HepG2 (cell line): ENCODE measurements around the gene TBC1D22A. TPM values are rescaled to one million over a fixed set of nuclear protein-coding genes. Genes with fewer than 3 reads are reported as not detected.

Experiments used
- AGO2 ChIP-seq: fragments of 200-400 bp; formaldehyde crosslinking; optimal IDR thresholded peaks from 2 replicates; pipeline ENCODE3; 2017; ENCODE audit warnings: mild to moderate bottlenecking, low read depth, low read length, moderate library complexity
- HNF4A ChIP-seq: sonication (generic); formaldehyde crosslinking; IDR thresholded peaks from 2 replicates; pipeline ENCODE4 v1.4.0; 2020; ENCODE audit warnings: missing genetic modification reagents
- ISL2 ChIP-seq: sonication (generic); formaldehyde crosslinking; IDR thresholded peaks from 2 replicates; pipeline ENCODE4 v1.5.0; 2020; ENCODE audit warnings: missing genetic modification reagents
- KAT8 ChIP-seq: IDR thresholded peaks from 2 replicates; pipeline ENCODE4 v1.6.1; 2016; ENCODE audit warnings: missing genetic modification reagents, missing compliant biosample characterization
- MLLT10 ChIP-seq: sonication (generic); formaldehyde crosslinking; IDR thresholded peaks from 2 replicates; pipeline ENCODE4 v1.4.0; 2020; ENCODE audit warnings: missing genetic modification reagents
- MXI1 ChIP-seq: IDR thresholded peaks from 3 replicates; pipeline ENCODE4 v1.6.1; 2012; ENCODE audit warnings: low read depth, low read length, inconsistent platforms, borderline replicate concordance
- NFE2L2 ChIP-seq: fragments of 150-350 bp; IDR thresholded peaks from 2 replicates; pipeline ENCODE4 v1.6.1; 2014; ENCODE audit warnings: low read length
- ONECUT2 ChIP-seq: sonication (generic); formaldehyde crosslinking; IDR thresholded peaks from 2 replicates; pipeline ENCODE4 v1.4.0; 2020; ENCODE audit warnings: missing genetic modification reagents
- POLR2AphosphoS5 ChIP-seq: IDR thresholded peaks from 2 replicates; pipeline ENCODE4 v1.6.1; 2012; ENCODE audit warnings: low read depth, low read length
- RBM22 ChIP-seq: fragments of 200-400 bp; formaldehyde crosslinking; optimal IDR thresholded peaks from 2 replicates; pipeline ENCODE3; 2017; ENCODE audit warnings: mild to moderate bottlenecking, low read length, moderate library complexity
- RFX1 ChIP-seq: fragments of 450-650 bp; IDR thresholded peaks from 2 replicates; pipeline ENCODE4 v1.6.1; 2017
- SIX4 ChIP-seq: sonication (generic); formaldehyde crosslinking; IDR thresholded peaks from 2 replicates; pipeline ENCODE4 v1.4.0; 2020; ENCODE audit warnings: missing genetic modification reagents
- TRAFD1 ChIP-seq: sonication (generic); formaldehyde crosslinking; IDR thresholded peaks from 2 replicates; pipeline ENCODE4 v1.5.1; 2020; ENCODE audit warnings: missing genetic modification reagents, mild to moderate bottlenecking, borderline replicate concordance
- polyA plus RNA-seq, 8 experiments: library from polyadenylated mRNA; depleted of rRNA in 3 of 8; stranded (reverse) in 7 of 8; unstranded in 1 of 8; fragments of >200 nt; fragmentation: Illumina TruSeq in 4 of 8; extraction: Trizol in 4 of 8; gene quantifications; 2 replicates each; pipeline versions ENCODE4 v1.2.1 to v1.2.3, GENCODE V29; 2011 to 2016; ENCODE audit warnings: low read depth in 4 of 8, missing spikeins in 1 of 8, mixed read lengths in 1 of 8; ENCODE audit not compliant: insufficient read depth in 1 of 8
- total RNA-seq, 5 experiments: library from RNA; depleted of rRNA; stranded (reverse); fragments of >200 nt; fragmentation: Illumina TruSeq; extraction: Trizol; gene quantifications; 2 replicates each; pipeline ENCODE4 v1.2.3, GENCODE V29; 2016; ENCODE audit warnings: low read depth in 1 of 5
- TF ChIP-seq, protein P1 (sequence below): sonication (generic); formaldehyde crosslinking; IDR thresholded peaks from 2 replicates; pipeline ENCODE4 v1.4.0; 2020; ENCODE audit warnings: mild to moderate bottlenecking, missing genetic modification reagents
- TF ChIP-seq, protein P2 (sequence below): sonication (generic); formaldehyde crosslinking; IDR thresholded peaks from 2 replicates; pipeline ENCODE4 v1.4.0; 2020; ENCODE audit warnings: mild to moderate bottlenecking, missing genetic modification reagents

TBC1D22A gene
- total and polyA plus RNA-seq, 2 of the 13 experiments (the other 11 are each of a cell fraction or from before 2014, with no cell fraction given): 17.3 to 18.0 TPM

- TF ChIP-seq RBM22 (no peak), KAT8 (CRISPR knock-in tag) (no peak), POLR2AphosphoS5 (no peak), HNF4A (CRISPR knock-in tag) (peak; percentile 49), ONECUT2 (no peak), MXI1 (0 out of 3 replicates have a peak, but pooled peaks have one; percentile 37), TRAFD1 (CRISPR knock-in tag) (no peak), NFE2L2 (no peak), RFX1 (no peak), AGO2 (peak; percentile 37), SIX4 (no peak), ISL2 (CRISPR knock-in tag) (no peak), MLLT10 (CRISPR knock-in tag) (no peak)
- TF ChIP-seq, protein P1, sequence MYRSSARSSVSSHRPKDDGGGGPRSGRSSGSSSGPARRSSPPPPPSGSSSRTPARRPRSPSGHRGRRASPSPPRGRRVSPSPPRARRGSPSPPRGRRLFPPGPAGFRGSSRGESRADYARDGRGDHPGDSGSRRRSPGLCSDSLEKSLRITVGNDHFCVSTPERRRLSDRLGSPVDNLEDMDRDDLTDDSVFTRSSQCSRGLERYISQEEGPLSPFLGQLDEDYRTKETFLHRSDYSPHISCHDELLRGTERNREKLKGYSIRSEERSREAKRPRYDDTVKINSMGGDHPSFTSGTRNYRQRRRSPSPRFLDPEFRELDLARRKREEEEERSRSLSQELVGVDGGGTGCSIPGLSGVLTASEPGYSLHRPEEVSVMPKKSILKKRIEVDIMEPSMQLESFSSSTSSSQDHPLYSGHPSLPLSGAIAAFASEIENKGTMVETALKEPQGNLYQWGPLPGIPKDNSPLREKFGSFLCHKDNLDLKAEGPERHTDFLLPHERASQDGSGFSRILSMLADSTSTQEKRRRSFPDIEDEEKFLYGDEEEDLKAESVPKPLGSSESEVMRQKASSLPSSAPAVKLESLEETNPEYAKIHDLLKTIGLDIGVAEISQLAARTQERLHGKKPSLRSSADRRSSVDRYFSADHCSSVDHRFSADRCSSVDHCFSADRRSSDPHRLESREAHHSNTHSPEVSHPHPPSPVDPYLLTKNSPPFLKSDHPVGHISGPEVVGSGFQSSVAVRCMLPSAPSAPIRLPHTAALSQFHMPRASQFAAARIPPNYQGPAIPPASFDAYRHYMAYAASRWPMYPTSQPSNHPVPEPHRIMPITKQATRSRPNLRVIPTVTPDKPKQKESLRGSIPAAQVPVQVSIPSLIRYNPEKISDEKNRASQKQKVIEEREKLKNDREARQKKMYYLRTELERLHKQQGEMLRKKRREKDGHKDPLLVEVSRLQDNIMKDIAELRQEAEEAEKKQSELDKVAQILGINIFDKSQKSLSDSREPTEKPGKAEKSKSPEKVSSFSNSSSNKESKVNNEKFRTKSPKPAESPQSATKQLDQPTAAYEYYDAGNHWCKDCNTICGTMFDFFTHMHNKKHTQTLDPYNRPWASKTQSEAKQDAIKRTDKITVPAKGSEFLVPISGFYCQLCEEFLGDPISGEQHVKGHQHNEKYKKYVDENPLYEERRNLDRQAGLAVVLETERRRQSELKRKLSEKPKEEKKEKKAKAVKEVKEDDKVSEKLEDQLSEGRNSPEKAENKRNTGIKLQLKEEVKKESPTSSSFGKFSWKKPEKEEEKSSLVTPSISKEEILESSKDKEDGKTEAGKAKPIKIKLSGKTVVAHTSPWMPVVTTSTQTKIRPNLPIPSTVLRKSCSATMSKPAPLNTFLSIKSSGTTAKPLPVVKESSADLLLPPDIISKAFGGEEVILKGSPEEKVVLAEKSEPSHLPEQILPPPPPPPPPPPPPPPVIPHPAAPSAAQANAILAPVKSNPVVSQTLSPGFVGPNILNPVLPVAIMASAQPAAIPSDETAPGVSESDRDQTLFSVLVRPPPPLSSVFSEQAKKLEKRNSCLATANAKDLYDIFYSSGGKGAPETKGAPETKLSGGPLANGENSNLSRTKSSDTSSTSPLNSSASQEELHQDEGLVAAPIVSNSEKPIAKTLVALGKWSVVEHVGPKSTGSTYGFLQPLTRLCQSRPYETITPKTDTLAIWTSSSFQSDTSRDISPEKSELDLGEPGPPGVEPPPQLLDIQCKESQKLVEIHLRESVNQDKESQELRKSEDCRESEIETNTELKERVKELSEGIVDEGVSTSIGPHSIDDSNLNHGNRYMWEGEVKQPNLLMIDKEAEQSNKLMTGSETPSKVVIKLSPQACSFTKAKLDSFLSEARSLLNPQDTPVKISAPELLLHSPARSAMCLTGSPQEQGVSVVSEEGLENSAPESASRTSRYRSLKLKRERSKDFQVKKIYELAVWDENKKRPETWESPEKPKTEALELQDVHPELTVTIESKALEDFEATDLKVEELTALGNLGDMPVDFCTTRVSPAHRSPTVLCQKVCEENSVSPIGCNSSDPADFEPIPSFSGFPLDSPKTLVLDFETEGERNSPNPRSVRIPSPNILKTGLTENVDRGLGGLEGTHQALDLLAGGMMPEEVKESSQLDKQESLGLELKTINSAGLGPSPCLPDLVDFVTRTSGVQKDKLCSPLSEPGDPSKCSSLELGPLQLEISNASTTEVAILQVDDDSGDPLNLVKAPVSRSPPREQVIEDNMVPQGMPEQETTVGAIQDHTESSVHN (CRISPR knock-in tag): no peak
- TF ChIP-seq, protein P2, sequence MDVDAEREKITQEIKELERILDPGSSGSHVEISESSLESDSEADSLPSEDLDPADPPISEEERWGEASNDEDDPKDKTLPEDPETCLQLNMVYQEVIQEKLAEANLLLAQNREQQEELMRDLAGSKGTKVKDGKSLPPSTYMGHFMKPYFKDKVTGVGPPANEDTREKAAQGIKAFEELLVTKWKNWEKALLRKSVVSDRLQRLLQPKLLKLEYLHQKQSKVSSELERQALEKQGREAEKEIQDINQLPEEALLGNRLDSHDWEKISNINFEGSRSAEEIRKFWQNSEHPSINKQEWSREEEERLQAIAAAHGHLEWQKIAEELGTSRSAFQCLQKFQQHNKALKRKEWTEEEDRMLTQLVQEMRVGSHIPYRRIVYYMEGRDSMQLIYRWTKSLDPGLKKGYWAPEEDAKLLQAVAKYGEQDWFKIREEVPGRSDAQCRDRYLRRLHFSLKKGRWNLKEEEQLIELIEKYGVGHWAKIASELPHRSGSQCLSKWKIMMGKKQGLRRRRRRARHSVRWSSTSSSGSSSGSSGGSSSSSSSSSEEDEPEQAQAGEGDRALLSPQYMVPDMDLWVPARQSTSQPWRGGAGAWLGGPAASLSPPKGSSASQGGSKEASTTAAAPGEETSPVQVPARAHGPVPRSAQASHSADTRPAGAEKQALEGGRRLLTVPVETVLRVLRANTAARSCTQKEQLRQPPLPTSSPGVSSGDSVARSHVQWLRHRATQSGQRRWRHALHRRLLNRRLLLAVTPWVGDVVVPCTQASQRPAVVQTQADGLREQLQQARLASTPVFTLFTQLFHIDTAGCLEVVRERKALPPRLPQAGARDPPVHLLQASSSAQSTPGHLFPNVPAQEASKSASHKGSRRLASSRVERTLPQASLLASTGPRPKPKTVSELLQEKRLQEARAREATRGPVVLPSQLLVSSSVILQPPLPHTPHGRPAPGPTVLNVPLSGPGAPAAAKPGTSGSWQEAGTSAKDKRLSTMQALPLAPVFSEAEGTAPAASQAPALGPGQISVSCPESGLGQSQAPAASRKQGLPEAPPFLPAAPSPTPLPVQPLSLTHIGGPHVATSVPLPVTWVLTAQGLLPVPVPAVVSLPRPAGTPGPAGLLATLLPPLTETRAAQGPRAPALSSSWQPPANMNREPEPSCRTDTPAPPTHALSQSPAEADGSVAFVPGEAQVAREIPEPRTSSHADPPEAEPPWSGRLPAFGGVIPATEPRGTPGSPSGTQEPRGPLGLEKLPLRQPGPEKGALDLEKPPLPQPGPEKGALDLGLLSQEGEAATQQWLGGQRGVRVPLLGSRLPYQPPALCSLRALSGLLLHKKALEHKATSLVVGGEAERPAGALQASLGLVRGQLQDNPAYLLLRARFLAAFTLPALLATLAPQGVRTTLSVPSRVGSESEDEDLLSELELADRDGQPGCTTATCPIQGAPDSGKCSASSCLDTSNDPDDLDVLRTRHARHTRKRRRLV (CRISPR knock-in tag): no peak
Observed at GRCh38 chr22:46803031-46803880, 40.8 kb downstream of the TBC1D22A start (continued).
